HepG2 (cell line): Measurements from ENCODE around the gene KCTD6. TPM values are rescaled to one million over a fixed set of nuclear protein-coding genes. Genes with fewer than 3 reads are reported as not detected.

ENCODE experiments used
- ELF1 ChIP-seq: sonication (generic); formaldehyde crosslinking; IDR thresholded peaks from 2 replicates; pipeline ENCODE4 v1.4.0; 2020; ENCODE audit warnings: missing genetic modification reagents
- PCBP2 ChIP-seq: fragments of 200-400 bp; formaldehyde crosslinking; optimal IDR thresholded peaks from 2 replicates; pipeline ENCODE3; 2018; ENCODE audit warnings: low read length, low read depth; ENCODE audit not compliant: poor library complexity, severe bottlenecking
- RBAK ChIP-seq: sonication (generic); formaldehyde crosslinking; IDR thresholded peaks from 2 replicates; pipeline ENCODE4 v1.5.1; 2020; ENCODE audit warnings: mild to moderate bottlenecking, missing genetic modification reagents
- SP2 ChIP-seq: sonication (generic); formaldehyde crosslinking; IDR thresholded peaks from 2 replicates; pipeline ENCODE4 v1.5.1; 2020; ENCODE audit warnings: mild to moderate bottlenecking, missing genetic modification reagents
- SRSF1 ChIP-seq: fragments of 200-400 bp; formaldehyde crosslinking; optimal IDR thresholded peaks from 2 replicates; pipeline ENCODE3; 2017; ENCODE audit warnings: mild to moderate bottlenecking, low read depth, low read length, moderate library complexity
- TFAP4 ChIP-seq: sonication (generic); IDR thresholded peaks from 2 replicates; pipeline ENCODE4 v1.6.1; 2016; ENCODE audit warnings: low read depth, borderline replicate concordance
- U2AF2 ChIP-seq: fragments of 200-400 bp; formaldehyde crosslinking; IDR thresholded peaks from 2 replicates; pipeline ENCODE4 v1.6.1; 2017; ENCODE audit warnings: low read depth, mild to moderate bottlenecking, low read length
- YEATS4 ChIP-seq: sonication (generic); formaldehyde crosslinking; IDR thresholded peaks from 2 replicates; pipeline ENCODE4 v1.4.0; 2020; ENCODE audit warnings: missing genetic modification reagents, borderline replicate concordance
- ZBTB3 ChIP-seq: sonication (generic); formaldehyde crosslinking; IDR thresholded peaks from 2 replicates; pipeline ENCODE4 v1.4.0; 2020; ENCODE audit warnings: low read depth, mild to moderate bottlenecking, moderate library complexity, missing genetic modification reagents, borderline replicate concordance
- ZFP1 ChIP-seq: IDR thresholded peaks from 2 replicates; pipeline ENCODE4 v1.6.1; 2016
- ZFP82 ChIP-seq: sonication (generic); formaldehyde crosslinking; IDR thresholded peaks from 2 replicates; pipeline ENCODE4 v1.5.1; 2020; ENCODE audit warnings: mild to moderate bottlenecking, missing genetic modification reagents, borderline replicate concordance
- ZNF234 ChIP-seq: sonication (generic); formaldehyde crosslinking; conservative IDR thresholded peaks from 2 replicates; pipeline ENCODE4 v1.5.1; 2020; ENCODE audit warnings: mild to moderate bottlenecking, missing genetic modification reagents
- ZNF33A ChIP-seq: sonication (generic); formaldehyde crosslinking; IDR thresholded peaks from 2 replicates; pipeline ENCODE4 v1.5.1; 2020; ENCODE audit warnings: missing genetic modification reagents, mild to moderate bottlenecking, moderate library complexity, borderline replicate concordance
- ZNF530 ChIP-seq: sonication (generic); formaldehyde crosslinking; IDR thresholded peaks from 2 replicates; pipeline ENCODE4 v1.5.0; 2020; ENCODE audit warnings: low read depth, mild to moderate bottlenecking, missing genetic modification reagents
- ZNF709 ChIP-seq: sonication (generic); formaldehyde crosslinking; IDR thresholded peaks from 2 replicates; pipeline ENCODE4 v1.5.0; 2020; ENCODE audit warnings: mild to moderate bottlenecking, missing genetic modification reagents
- ZNF775 ChIP-seq: sonication (generic); formaldehyde crosslinking; IDR thresholded peaks from 2 replicates; pipeline ENCODE4 v1.4.0; 2020; ENCODE audit warnings: missing genetic modification reagents, mild to moderate bottlenecking, moderate library complexity, borderline replicate concordance
- polyA plus RNA-seq, 8 experiments: library from polyadenylated mRNA; depleted of rRNA in 3 of 8; stranded (reverse) in 7 of 8; unstranded in 1 of 8; fragments of >200 nt; fragmentation: Illumina TruSeq in 4 of 8; extraction: Trizol in 4 of 8; gene quantifications; 2 replicates each; pipeline versions ENCODE4 v1.2.1 to v1.2.3, GENCODE V29; 2011 to 2016; ENCODE audit warnings: low read depth in 4 of 8, missing spikeins in 1 of 8, mixed read lengths in 1 of 8; ENCODE audit not compliant: insufficient read depth in 1 of 8
- total RNA-seq, 5 experiments: library from RNA; depleted of rRNA; stranded (reverse); fragments of >200 nt; fragmentation: Illumina TruSeq; extraction: Trizol; gene quantifications; 2 replicates each; pipeline ENCODE4 v1.2.3, GENCODE V29; 2016; ENCODE audit warnings: low read depth in 1 of 5
- TF ChIP-seq, protein P1 (sequence below), 2 experiments: IDR thresholded peaks; 2 replicates each; pipeline ENCODE4 v1.6.1; 2011 to 2012; ENCODE audit warnings: low read length in 2 of 2, borderline replicate concordance in 1 of 2, low read depth in 1 of 2, mild to moderate bottlenecking in 1 of 2, moderate library complexity in 1 of 2
- TF ChIP-seq, protein P2 (sequence below): sonication (generic); formaldehyde crosslinking; IDR thresholded peaks from 2 replicates; pipeline ENCODE4 v1.8.0; 2022; ENCODE audit warnings: mild to moderate bottlenecking, missing genetic modification reagents
- TF ChIP-seq, protein P3 (sequence below): IDR thresholded peaks from 2 replicates; pipeline ENCODE4 v1.6.1; 2018; ENCODE audit warnings: missing genetic modification reagents, mild to moderate bottlenecking, missing compliant biosample characterization
- TF ChIP-seq, protein P4 (sequence below): sonication (generic); formaldehyde crosslinking; IDR thresholded peaks from 2 replicates; pipeline ENCODE4 v1.8.1; 2023; ENCODE audit warnings: mild to moderate bottlenecking, inconsistent platforms, moderate library complexity, missing genetic modification reagents, borderline replicate concordance

Gene KCTD6
- total and polyA plus RNA-seq, 2 of the 13 experiments (the other 11 are each of a cell fraction or from before 2014, with no cell fraction given): 13.4 to 14.2 TPM

- TF ChIP-seq ZNF234 (CRISPR knock-in tag): no peak
- TF ChIP-seq, protein P1, sequence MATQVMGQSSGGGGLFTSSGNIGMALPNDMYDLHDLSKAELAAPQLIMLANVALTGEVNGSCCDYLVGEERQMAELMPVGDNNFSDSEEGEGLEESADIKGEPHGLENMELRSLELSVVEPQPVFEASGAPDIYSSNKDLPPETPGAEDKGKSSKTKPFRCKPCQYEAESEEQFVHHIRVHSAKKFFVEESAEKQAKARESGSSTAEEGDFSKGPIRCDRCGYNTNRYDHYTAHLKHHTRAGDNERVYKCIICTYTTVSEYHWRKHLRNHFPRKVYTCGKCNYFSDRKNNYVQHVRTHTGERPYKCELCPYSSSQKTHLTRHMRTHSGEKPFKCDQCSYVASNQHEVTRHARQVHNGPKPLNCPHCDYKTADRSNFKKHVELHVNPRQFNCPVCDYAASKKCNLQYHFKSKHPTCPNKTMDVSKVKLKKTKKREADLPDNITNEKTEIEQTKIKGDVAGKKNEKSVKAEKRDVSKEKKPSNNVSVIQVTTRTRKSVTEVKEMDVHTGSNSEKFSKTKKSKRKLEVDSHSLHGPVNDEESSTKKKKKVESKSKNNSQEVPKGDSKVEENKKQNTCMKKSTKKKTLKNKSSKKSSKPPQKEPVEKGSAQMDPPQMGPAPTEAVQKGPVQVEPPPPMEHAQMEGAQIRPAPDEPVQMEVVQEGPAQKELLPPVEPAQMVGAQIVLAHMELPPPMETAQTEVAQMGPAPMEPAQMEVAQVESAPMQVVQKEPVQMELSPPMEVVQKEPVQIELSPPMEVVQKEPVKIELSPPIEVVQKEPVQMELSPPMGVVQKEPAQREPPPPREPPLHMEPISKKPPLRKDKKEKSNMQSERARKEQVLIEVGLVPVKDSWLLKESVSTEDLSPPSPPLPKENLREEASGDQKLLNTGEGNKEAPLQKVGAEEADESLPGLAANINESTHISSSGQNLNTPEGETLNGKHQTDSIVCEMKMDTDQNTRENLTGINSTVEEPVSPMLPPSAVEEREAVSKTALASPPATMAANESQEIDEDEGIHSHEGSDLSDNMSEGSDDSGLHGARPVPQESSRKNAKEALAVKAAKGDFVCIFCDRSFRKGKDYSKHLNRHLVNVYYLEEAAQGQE (IDR thresholded peaks at IDR 0.05; ENCODE audit: borderline replicate concordance in 1 of 2, low read depth in 1 of 2, low read length in 2 of 2): 0 out of 4 replicates have a peak, but pooled peaks of 1 of the 2 experiments have one; percentile 44
- 0 out of 2 replicates have a peak, but pooled peaks have one; percentile 40 for TF ChIP-seq YEATS4 (CRISPR knock-in tag)
- 0 out of 2 replicates have a peak, but pooled peaks have one; percentile 17 for TF ChIP-seq ELF1 (CRISPR knock-in tag)
- 0 out of 2 replicates have a peak, but pooled peaks have one; percentile 20 for TF ChIP-seq ZFP82 (CRISPR knock-in tag)
- TF ChIP-seq, protein P2, sequence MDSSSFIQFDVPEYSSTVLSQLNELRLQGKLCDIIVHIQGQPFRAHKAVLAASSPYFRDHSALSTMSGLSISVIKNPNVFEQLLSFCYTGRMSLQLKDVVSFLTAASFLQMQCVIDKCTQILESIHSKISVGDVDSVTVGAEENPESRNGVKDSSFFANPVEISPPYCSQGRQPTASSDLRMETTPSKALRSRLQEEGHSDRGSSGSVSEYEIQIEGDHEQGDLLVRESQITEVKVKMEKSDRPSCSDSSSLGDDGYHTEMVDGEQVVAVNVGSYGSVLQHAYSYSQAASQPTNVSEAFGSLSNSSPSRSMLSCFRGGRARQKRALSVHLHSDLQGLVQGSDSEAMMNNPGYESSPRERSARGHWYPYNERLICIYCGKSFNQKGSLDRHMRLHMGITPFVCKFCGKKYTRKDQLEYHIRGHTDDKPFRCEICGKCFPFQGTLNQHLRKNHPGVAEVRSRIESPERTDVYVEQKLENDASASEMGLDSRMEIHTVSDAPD: no peak
- no peak for TF ChIP-seq SRSF1
- no peak for TF ChIP-seq ZNF530 (CRISPR knock-in tag)
- no peak for TF ChIP-seq RBAK (CRISPR knock-in tag)
- TF ChIP-seq ZNF33A (CRISPR knock-in tag): no peak
- no peak for TF ChIP-seq U2AF2
- TF ChIP-seq, protein P3, sequence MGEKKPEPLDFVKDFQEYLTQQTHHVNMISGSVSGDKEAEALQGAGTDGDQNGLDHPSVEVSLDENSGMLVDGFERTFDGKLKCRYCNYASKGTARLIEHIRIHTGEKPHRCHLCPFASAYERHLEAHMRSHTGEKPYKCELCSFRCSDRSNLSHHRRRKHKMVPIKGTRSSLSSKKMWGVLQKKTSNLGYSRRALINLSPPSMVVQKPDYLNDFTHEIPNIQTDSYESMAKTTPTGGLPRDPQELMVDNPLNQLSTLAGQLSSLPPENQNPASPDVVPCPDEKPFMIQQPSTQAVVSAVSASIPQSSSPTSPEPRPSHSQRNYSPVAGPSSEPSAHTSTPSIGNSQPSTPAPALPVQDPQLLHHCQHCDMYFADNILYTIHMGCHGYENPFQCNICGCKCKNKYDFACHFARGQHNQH (CRISPR knock-in tag): no peak
- no peak for TF ChIP-seq ZNF775 (CRISPR knock-in tag)
- no peak for TF ChIP-seq SP2 (CRISPR knock-in tag)
- no peak for TF ChIP-seq ZBTB3 (CRISPR knock-in tag)
- peak; percentile 64; the same call in 1 of the 2 replicates for TF ChIP-seq TFAP4
- TF ChIP-seq ZFP1 (CRISPR knock-in tag): no peak
- TF ChIP-seq, protein P4, sequence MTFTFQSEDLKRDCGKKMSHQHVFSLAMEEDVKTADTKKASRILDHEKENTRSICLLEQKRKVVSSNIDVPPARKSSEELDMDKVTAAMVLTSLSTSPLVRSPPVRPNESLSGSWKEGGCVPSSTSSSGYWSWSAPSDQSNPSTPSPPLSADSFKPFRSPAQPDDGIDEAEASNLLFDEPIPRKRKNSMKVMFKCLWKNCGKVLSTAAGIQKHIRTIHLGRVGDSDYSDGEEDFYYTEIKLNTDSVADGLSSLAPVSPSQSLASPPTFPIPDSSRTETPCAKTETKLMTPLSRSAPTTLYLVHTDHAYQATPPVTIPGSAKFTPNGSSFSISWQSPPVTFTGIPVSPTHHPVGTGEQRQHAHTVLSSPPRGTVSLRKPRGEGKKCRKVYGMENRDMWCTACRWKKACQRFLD: no peak
- TF ChIP-seq PCBP2: no peak
- TF ChIP-seq ZNF709 (CRISPR knock-in tag): no peak
These were observed 28.5 kb upstream of the KCTD6 start (continued) for GRCh38 chr3:58463181-58463941.
